NCI-H146 treated with DMSO at 0.1 percent for 48 hours (cell line): Measurements from ENCODE around the gene SLC13A1.
"Not testable (repeated sequence)": the region's sequence is repeated elsewhere in the genome, so short reads cannot be mapped to it uniquely, and the experiment has no call there.

Source experiments
- DNase-seq: peaks from one replicate; lab custom pipeline; 2025; ENCODE audit not compliant: unreplicated experiment; lab: John Stamatoyannopoulos, UW

SLC13A1 gene

GRCh38 chr7:123131961-123132360, 67.8 kb downstream of the SLC13A1 start:
- DNase-seq: peak; percentile 18

GRCh38 chr7:123131556-123131955, 68.2 kb downstream of the SLC13A1 start:
- DNase-seq: peak; percentile 24

GRCh38 chr7:123131140-123131539, 68.6 kb downstream of the SLC13A1 start:
- DNase-seq: no peak

- no peak for DNase-seq
Measured at GRCh38 chr7:123126691-123127090, 73.1 kb downstream of the SLC13A1 start.

GRCh38 chr7:123126171-123126570, 73.6 kb downstream of the SLC13A1 start:
- no peak for DNase-seq

GRCh38 chr7:123125231-123125630, 74.5 kb downstream of the SLC13A1 start:
- no peak for DNase-seq

GRCh38 chr7:123122916-123123315, 76.9 kb downstream of the SLC13A1 start:
- no peak for DNase-seq

GRCh38 chr7:123120286-123120685, 79.5 kb downstream of the SLC13A1 start:
- no peak for DNase-seq

GRCh38 chr7:123115331-123115730, 84.4 kb downstream of the SLC13A1 start:
- DNase-seq: no peak

- no peak for DNase-seq
Measured at GRCh38 chr7:123114288-123114687, 85.5 kb downstream of the SLC13A1 start.

GRCh38 chr7:123112833-123113232, 86.9 kb downstream of the SLC13A1 start:
- no peak for DNase-seq

GRCh38 chr7:123099712-123100111, 100.1 kb downstream of the SLC13A1 start:
- DNase-seq: no peak

GRCh38 chr7:123096976-123097375, 102.8 kb downstream of the SLC13A1 start:
- no peak for DNase-seq

GRCh38 chr7:123096434-123096833, 103.3 kb downstream of the SLC13A1 start:
- no peak for DNase-seq

- no peak for DNase-seq
Measured at GRCh38 chr7:123090456-123090855, 109.3 kb downstream of the SLC13A1 start.

GRCh38 chr7:123086910-123087309, 112.9 kb downstream of the SLC13A1 start:
- DNase-seq: not testable (repeated sequence)

GRCh38 chr7:123084861-123085260, 114.9 kb downstream of the SLC13A1 start:
- DNase-seq: not testable (repeated sequence)

GRCh38 chr7:123079021-123079420, 120.7 kb downstream of the SLC13A1 start:
- no peak for DNase-seq

- DNase-seq: no peak
Measured at GRCh38 chr7:123075838-123076467, 123.8 kb downstream of the SLC13A1 start.

GRCh38 chr7:123070702-123071286, 129.0 kb downstream of the SLC13A1 start:
- no peak for DNase-seq

GRCh38 chr7:123067814-123068213, 132.0 kb downstream of the SLC13A1 start:
- no peak for DNase-seq
